ENCODE results near the gene MBNL3.

DNA sequence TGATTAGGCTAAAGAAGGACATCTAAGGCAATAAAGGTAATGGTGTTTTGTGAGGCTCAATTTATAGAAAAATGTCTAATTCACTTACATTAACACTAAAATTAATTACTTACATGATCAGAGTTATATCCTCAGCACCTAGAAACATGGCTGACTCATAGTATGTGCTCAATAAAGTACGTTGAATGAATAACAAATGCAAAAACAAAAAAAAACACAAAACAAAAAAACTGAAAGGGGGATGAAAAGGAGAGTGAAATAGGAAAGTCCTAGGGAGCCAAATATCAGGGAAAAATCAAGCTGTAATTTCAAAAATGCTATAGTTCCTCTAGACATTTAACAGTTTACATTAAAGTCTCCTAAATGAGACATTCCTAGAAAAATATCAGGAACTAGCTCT lies 18.7 kb downstream of the MBNL3 start:
- TF ChIP-seq, protein P1, sequence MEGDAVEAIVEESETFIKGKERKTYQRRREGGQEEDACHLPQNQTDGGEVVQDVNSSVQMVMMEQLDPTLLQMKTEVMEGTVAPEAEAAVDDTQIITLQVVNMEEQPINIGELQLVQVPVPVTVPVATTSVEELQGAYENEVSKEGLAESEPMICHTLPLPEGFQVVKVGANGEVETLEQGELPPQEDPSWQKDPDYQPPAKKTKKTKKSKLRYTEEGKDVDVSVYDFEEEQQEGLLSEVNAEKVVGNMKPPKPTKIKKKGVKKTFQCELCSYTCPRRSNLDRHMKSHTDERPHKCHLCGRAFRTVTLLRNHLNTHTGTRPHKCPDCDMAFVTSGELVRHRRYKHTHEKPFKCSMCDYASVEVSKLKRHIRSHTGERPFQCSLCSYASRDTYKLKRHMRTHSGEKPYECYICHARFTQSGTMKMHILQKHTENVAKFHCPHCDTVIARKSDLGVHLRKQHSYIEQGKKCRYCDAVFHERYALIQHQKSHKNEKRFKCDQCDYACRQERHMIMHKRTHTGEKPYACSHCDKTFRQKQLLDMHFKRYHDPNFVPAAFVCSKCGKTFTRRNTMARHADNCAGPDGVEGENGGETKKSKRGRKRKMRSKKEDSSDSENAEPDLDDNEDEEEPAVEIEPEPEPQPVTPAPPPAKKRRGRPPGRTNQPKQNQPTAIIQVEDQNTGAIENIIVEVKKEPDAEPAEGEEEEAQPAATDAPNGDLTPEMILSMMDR (conservative IDR thresholded peaks at IDR 0.05; ENCODE audit: low read depth, low read length), result no peak
- no peak for TF ChIP-seq EZH2 (IDR thresholded peaks at IDR 0.05; ENCODE audit: borderline replicate concordance, low read depth, low read length, poor library complexity, severe bottlenecking)
